H9 (cell line): ENCODE results near the gene ROBO2. TPM values are rescaled to one million over a fixed set of nuclear protein-coding genes. Genes with fewer than 3 reads are reported as not detected.

Experiments
- DNase-seq: peaks from one replicate; pipeline ENCODE4 v3.0.0-alpha.2; 2017
- H2AFZ ChIP-seq: one replicate; pipeline ENCODE4 v1.6.1; 2013; ENCODE audit warnings: mild to moderate bottlenecking, low read length, control low read depth, moderate library complexity
- H2AK5ac ChIP-seq: 2 replicates; pipeline ENCODE4 v1.6.1; 2013; ENCODE audit warnings: low read length, control low read depth, mixed read lengths; ENCODE audit not compliant: insufficient read length
- H2BK120ac ChIP-seq: one replicate; pipeline ENCODE4 v1.6.1; 2013; ENCODE audit warnings: low read depth, mild to moderate bottlenecking, low read length, control low read depth, inconsistent platforms; ENCODE audit not compliant: poor library complexity, severe bottlenecking
- H2BK12ac ChIP-seq: 2 replicates; pipeline ENCODE4 v1.6.1; 2013; ENCODE audit warnings: low read length, control low read depth, mixed read lengths, low read depth; ENCODE audit not compliant: insufficient read length
- H2BK15ac ChIP-seq: 2 replicates; pipeline ENCODE4 v1.6.1; 2013; ENCODE audit warnings: low read depth, low read length, control low read depth
- H2BK20ac ChIP-seq: one replicate; pipeline ENCODE4 v1.6.1; 2013; ENCODE audit warnings: low read depth, mild to moderate bottlenecking, low read length, control low read depth, inconsistent platforms; ENCODE audit not compliant: poor library complexity, severe bottlenecking
- H2BK5ac ChIP-seq: 2 replicates; pipeline ENCODE4 v1.6.1; 2013; ENCODE audit warnings: low read length, control low read depth, mixed read lengths; ENCODE audit not compliant: insufficient read length
- H3K14ac ChIP-seq: 2 replicates; pipeline ENCODE4 v1.6.1; 2013; ENCODE audit warnings: low read length, control low read depth; ENCODE audit not compliant: insufficient read depth
- H3K18ac ChIP-seq: 2 replicates; pipeline ENCODE4 v1.6.1; 2013; ENCODE audit warnings: low read depth, mild to moderate bottlenecking, mixed read lengths, low read length, control low read depth; ENCODE audit not compliant: insufficient read length
- H3K23ac ChIP-seq: 2 replicates; pipeline ENCODE4 v1.6.1; 2013; ENCODE audit warnings: low read length, control low read depth, mixed read lengths, low read depth; ENCODE audit not compliant: insufficient read length
- H3K23me2 ChIP-seq: 2 replicates; pipeline ENCODE4 v1.6.1; 2013; ENCODE audit warnings: low read depth, mild to moderate bottlenecking, mixed read lengths, low read length, control low read depth; ENCODE audit not compliant: insufficient read length, poor library complexity, severe bottlenecking
- H3K27ac ChIP-seq: 2 replicates; pipeline ENCODE4 v1.5.1; 2013; ENCODE audit warnings: low read length, control low read depth, mixed read lengths, low read depth; ENCODE audit not compliant: insufficient read length
- H3K27me3 ChIP-seq: 2 replicates; pipeline ENCODE4 v1.6.1; 2013; ENCODE audit warnings: low read length, control low read depth, inconsistent platforms; ENCODE audit not compliant: insufficient read depth
- H3K4ac ChIP-seq: 2 replicates; pipeline ENCODE4 v1.6.1; 2013; ENCODE audit warnings: low read depth, mild to moderate bottlenecking, control low read depth, inconsistent platforms, low read length, moderate library complexity
- H3K4me1 ChIP-seq: 2 replicates; pipeline ENCODE4 v1.6.1; 2013; ENCODE audit warnings: low read length, control low read depth, inconsistent platforms; ENCODE audit not compliant: insufficient read depth
- H3K4me2 ChIP-seq: 2 replicates; pipeline ENCODE4 v1.6.1; 2013; ENCODE audit warnings: low read length, control low read depth, mixed read lengths; ENCODE audit not compliant: insufficient read length, insufficient read depth
- H3K56ac ChIP-seq: 2 replicates; pipeline ENCODE4 v1.6.1; 2013; ENCODE audit warnings: low read depth, mild to moderate bottlenecking, mixed read lengths, low read length, control low read depth; ENCODE audit not compliant: insufficient read length
- H3K79me1 ChIP-seq: 2 replicates; pipeline ENCODE4 v1.6.1; 2013; ENCODE audit warnings: low read depth, mild to moderate bottlenecking, moderate library complexity, low read length, control low read depth, inconsistent platforms; ENCODE audit not compliant: insufficient read depth, poor library complexity, severe bottlenecking
- H3K79me2 ChIP-seq: 2 replicates; pipeline ENCODE4 v1.6.1; 2013; ENCODE audit warnings: low read length, control low read depth, inconsistent platforms; ENCODE audit not compliant: insufficient read depth
- H3K9ac ChIP-seq: 2 replicates; pipeline ENCODE4 v1.6.1; 2013; ENCODE audit warnings: low read length, control low read depth, mixed read lengths; ENCODE audit not compliant: insufficient read length; ENCODE audit errors: extremely low read depth
- H3K9me3 ChIP-seq: one replicate; pipeline ENCODE4 v1.6.1; 2013; ENCODE audit warnings: low read depth, low read length, inconsistent platforms; ENCODE audit not compliant: control insufficient read depth
- H3T11ph ChIP-seq: one replicate; pipeline ENCODE4 v1.6.1; 2013; ENCODE audit warnings: mild to moderate bottlenecking, low read length, control low read depth, inconsistent platforms
- H4K20me1 ChIP-seq: one replicate; pipeline ENCODE4 v1.6.1; 2013; ENCODE audit not compliant: control insufficient read depth, insufficient read length, insufficient read depth
- H4K5ac ChIP-seq: 2 replicates; pipeline ENCODE4 v1.6.1; 2013; ENCODE audit warnings: low read depth, mild to moderate bottlenecking, mixed read lengths, low read length, control low read depth; ENCODE audit not compliant: insufficient read length
- H4K8ac ChIP-seq: replicated peaks from 2 replicates; pipeline ENCODE4 v1.6.1; 2013; ENCODE audit warnings: low read length, control low read depth, mixed read lengths, low read depth; ENCODE audit not compliant: insufficient read length
- H4K91ac ChIP-seq: 2 replicates; pipeline ENCODE4 v1.6.1; 2013; ENCODE audit warnings: low read depth, mild to moderate bottlenecking, moderate library complexity, mixed read lengths, low read length, control low read depth; ENCODE audit not compliant: insufficient read length
- H3K27ac Mint-ChIP-seq, 3 experiments: 2 replicates in 2 of 3; 3 replicates in 1 of 3; pipeline ENCODE4 v1.8.0; 2020 to 2021; ENCODE audit warnings: mixed read lengths in 3 of 3, mild to moderate bottlenecking in 1 of 3, moderate library complexity in 1 of 3
- H3K27me3 Mint-ChIP-seq: 2 replicates; pipeline ENCODE4 v1.8.0; 2021; ENCODE audit warnings: low read depth, mild to moderate bottlenecking, moderate library complexity, mixed read lengths
- H3K36me3 Mint-ChIP-seq, 3 experiments: 2 replicates in 2 of 3; 3 replicates in 1 of 3; pipeline ENCODE4 v1.8.0; 2020 to 2021; ENCODE audit warnings: low read depth in 3 of 3, mixed read lengths in 3 of 3; ENCODE audit not compliant: insufficient read depth in 1 of 3
- H3K4me1 Mint-ChIP-seq, 2 experiments: 2 replicates each; pipeline ENCODE4 v1.8.0; 2020; ENCODE audit warnings: mixed read lengths in 2 of 2
- H3K4me3 Mint-ChIP-seq, 2 experiments: 2 replicates in 1 of 2; 3 replicates in 1 of 2; pipeline ENCODE4 v1.8.0; 2020 to 2021; ENCODE audit warnings: mild to moderate bottlenecking in 2 of 2, mixed read lengths in 2 of 2, moderate library complexity in 1 of 2
- H3K9me3 Mint-ChIP-seq, 2 experiments: 2 replicates in 1 of 2; 3 replicates in 1 of 2; pipeline ENCODE4 v1.8.0; 2020; ENCODE audit warnings: mild to moderate bottlenecking in 2 of 2, mixed read lengths in 2 of 2, moderate library complexity in 1 of 2
- CTCF ChIP-seq: fragments of 200-600 bp; sonication (generic); conservative IDR thresholded peaks from 3 replicates; pipeline ENCODE4 v1.8.0; 2021; ENCODE audit warnings: antibody characterized with exemption, mild to moderate bottlenecking
- total RNA-seq: library from RNA; stranded (reverse); gene quantifications from 2 replicates; pipeline ENCODE4 v1.2.1, GENCODE V29; 2021

The ROBO2 gene
- total RNA-seq, 1 experiment from 2014 or later = 2.3 TPM

DNA sequence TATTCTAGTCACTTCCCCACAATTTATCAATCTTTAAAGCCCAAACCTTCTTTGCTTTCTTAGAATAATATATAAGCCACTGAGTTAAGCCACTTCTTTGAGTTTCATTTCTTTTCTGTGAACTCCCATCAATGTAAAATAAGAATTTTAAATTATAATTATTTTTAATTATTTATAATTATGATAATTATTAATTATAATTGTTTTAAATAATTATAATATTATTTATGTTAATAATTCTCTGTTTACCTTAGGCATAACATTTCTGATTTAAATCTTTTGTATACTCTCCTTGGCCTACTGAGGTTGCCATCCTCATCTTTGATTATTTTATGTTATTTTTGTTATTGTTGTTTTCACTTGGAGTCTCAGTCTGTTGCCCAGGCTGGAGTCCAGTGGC, 644.2 kb downstream of the ROBO2 start:
- H4K8ac ChIP-seq = no peak overlapping the region
- H3K23ac ChIP-seq = no peak overlapping the region
- Mint-ChIP-seq H3K36me3 (peaks cover 13 to 21% (median 17%) of the 10 kb centered on the region in 3 experiments), H3K4me1 (peaks cover 28 to 30% of the 10 kb centered on the region in 2 experiments), H3K27me3 (no peaks in the 10 kb centered on the region), H3K9me3 (peaks cover 15 to 19% of the 10 kb centered on the region in 2 experiments), H3K4me3 (no peak overlapping the region), H3K27ac (no peak overlapping the region)
- TF ChIP-seq CTCF = no peak
- no peak overlapping the region for H3K9ac ChIP-seq
- H3K4ac ChIP-seq = no peak overlapping the region
- no peak overlapping the region for H2BK12ac ChIP-seq
- peaks cover 4% of the 10 kb centered on the region; the same call in 1 of the 2 replicates for H3K4me1 ChIP-seq
- no peak overlapping the region for H2AK5ac ChIP-seq
- no peak overlapping the region for H3K18ac ChIP-seq
- no peak overlapping the region for H2BK5ac ChIP-seq
- no peak for DNase-seq
- H3K27ac ChIP-seq = no peak overlapping the region
- no peaks in the 10 kb centered on the region for H3K79me1 ChIP-seq
- H3K23me2 ChIP-seq = no peaks in the 10 kb centered on the region
- H3T11ph ChIP-seq = no peak overlapping the region
- no peaks in the 10 kb centered on the region for H4K20me1 ChIP-seq
- H3K14ac ChIP-seq = no peak overlapping the region
- H3K27me3 ChIP-seq = no peaks in the 10 kb centered on the region
- H2BK15ac ChIP-seq = no peak overlapping the region
- H4K91ac ChIP-seq = no peak overlapping the region
- no peak overlapping the region for H2AFZ ChIP-seq
- no peak overlapping the region for H3K4me2 ChIP-seq
- no peak overlapping the region for H2BK120ac ChIP-seq
- H4K5ac ChIP-seq = no peak overlapping the region
- peaks cover 5% of the 10 kb centered on the region for H3K9me3 ChIP-seq
- no peaks in the 10 kb centered on the region for H3K79me2 ChIP-seq
- no peak overlapping the region for H3K56ac ChIP-seq
- no peak overlapping the region for H2BK20ac ChIP-seq
